Spleen (tissue), 7 donors: ENCODE measurements around the gene KIAA1217.

Experiments
- CTCF ChIP-seq, 11 experiments: fragments of 200-600 bp in 7 of 11; fragments of 450-650 bp in 4 of 11; sonication (generic) in 4 of 11; IDR thresholded peaks in 8 of 11; conservative IDR thresholded peaks in 3 of 11; 1 replicate in 7 of 11; 2 replicates in 4 of 11; pipeline versions ENCODE4 v1.4.0 to v1.8.0; 2016 to 2021; ENCODE audit warnings: antibody characterized with exemption in 11 of 11, inconsistent platforms in 4 of 11, mild to moderate bottlenecking in 1 of 11
- POLR2A ChIP-seq, 3 donors: fragments of 450-650 bp; IDR thresholded peaks; one replicate each; pipeline ENCODE4 v1.5.1; 2017; ENCODE audit warnings: antibody characterized with exemption in 3 of 3, mild to moderate bottlenecking in 1 of 3
- POLR2AphosphoS5 ChIP-seq, 3 donors: sonication (generic); formaldehyde crosslinking; IDR thresholded peaks; one replicate each; pipeline ENCODE4 v1.5.1; 2017; ENCODE audit warnings: antibody characterized with exemption in 3 of 3
- donor health status: DM: no; HTN: no; CAD: no; lungs with moderate emphysema.
- donor health status: DM: no; HTN: no; CAD: no.
- donor health status: DM: no; HTN: no; CAD: no.

- TF ChIP-seq CTCF (IDR thresholded peaks at IDR 0.05 in 8 of 11, conservative IDR thresholded peaks at IDR 0.05 in 3 of 11) (no peak), POLR2AphosphoS5 (IDR thresholded peaks at IDR 0.05) (no peak), POLR2A (IDR thresholded peaks at IDR 0.05) (no peak)
Observed at GRCh38 chr10:24241536-24242040, 32.6 kb downstream of the KIAA1217 start.
